ENCODE data around the gene NISCH.

The NISCH gene

DNA sequence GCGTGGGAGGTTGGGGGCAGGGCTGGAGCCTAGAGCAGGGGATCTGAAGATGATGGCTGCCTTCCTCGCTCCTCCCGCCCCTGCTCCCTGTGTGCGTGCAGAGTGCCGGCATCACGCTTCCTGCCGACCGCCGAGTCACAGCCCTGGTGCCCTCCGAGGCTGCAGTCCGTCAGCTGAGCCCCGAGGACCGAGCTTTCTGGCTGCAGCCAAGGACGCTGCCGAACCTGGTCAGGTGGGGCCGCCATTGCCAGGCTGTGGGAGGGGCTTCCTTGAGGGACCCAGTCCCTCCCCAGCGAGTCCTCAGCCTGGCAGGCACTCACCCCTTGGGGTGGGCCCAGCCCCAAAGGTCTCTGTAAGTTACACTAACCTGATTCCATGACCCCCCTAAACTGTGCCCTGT, 57.3 kb downstream of the NISCH start:
- Mint-ChIP-seq H3K27me3 (ENCODE audit: low read depth) (peaks cover 10% of the 10 kb centered on the region), H3K36me3 (ENCODE audit: low read depth) (no peaks in the 10 kb centered on the region), H3K27ac (no peak overlapping the region), H3K9me3 (no peaks in the 10 kb centered on the region), H3K4me3 (no peak overlapping the region), H3K4me1 (no peaks in the 10 kb centered on the region)
- TF ChIP-seq, protein P1, sequence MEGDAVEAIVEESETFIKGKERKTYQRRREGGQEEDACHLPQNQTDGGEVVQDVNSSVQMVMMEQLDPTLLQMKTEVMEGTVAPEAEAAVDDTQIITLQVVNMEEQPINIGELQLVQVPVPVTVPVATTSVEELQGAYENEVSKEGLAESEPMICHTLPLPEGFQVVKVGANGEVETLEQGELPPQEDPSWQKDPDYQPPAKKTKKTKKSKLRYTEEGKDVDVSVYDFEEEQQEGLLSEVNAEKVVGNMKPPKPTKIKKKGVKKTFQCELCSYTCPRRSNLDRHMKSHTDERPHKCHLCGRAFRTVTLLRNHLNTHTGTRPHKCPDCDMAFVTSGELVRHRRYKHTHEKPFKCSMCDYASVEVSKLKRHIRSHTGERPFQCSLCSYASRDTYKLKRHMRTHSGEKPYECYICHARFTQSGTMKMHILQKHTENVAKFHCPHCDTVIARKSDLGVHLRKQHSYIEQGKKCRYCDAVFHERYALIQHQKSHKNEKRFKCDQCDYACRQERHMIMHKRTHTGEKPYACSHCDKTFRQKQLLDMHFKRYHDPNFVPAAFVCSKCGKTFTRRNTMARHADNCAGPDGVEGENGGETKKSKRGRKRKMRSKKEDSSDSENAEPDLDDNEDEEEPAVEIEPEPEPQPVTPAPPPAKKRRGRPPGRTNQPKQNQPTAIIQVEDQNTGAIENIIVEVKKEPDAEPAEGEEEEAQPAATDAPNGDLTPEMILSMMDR (IDR thresholded peaks at IDR 0.05; ENCODE audit: unreplicated experiment in 3 of 3): no peak

DNA sequence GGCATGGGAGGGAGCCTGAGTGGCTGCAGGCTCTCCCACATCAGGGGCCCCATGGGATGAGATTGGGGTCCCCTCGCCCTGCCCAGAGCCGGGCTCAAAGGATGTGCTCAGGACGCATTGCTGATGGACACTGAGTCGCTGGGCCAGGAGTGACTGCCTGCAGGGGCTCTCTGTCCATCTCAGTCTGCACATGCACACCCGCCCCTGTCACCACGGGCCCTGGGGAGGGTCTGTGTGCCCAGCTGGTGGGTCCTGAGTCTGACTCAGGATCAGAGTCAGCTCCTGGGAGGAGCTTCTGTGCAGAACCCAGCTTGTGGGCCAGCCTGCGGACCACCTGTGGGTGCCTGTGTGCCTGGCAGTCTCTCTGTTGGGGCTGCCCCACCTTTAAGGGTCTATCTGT, 57.9 kb downstream of the NISCH start:
- Mint-ChIP-seq H3K27me3 (ENCODE audit: low read depth) (peaks cover 10% of the 10 kb centered on the region), H3K4me3 (no peak overlapping the region), H3K36me3 (ENCODE audit: low read depth) (no peaks in the 10 kb centered on the region), H3K4me1 (no peaks in the 10 kb centered on the region), H3K9me3 (no peaks in the 10 kb centered on the region), H3K27ac (no peak overlapping the region)
- TF ChIP-seq, protein P1 (IDR thresholded peaks at IDR 0.05; ENCODE audit: unreplicated experiment in 3 of 3): no peak

DNA sequence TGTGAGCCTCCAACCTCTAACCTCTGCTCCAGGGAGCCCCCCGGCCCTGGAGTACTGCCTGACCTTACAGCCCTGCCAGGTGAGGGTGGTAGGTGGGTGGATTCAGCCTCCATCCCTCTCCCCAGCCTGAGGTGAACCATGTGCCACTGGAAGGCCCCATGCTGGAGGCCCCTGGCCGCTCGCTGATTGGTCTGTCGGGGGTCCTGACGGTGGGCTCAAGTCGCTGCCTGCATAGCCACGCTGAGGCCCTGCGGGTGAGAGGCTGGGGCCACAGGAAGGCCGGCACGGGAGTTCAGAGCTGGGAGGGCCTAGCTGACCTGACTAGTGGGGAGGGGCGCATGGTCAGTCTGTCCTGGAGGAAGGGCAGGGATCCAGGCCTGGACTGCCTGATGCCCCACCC, 59.2 kb downstream of the NISCH start:
- H3K27ac Mint-ChIP-seq: no peak overlapping the region
- peaks cover 10% of the 10 kb centered on the region for H3K27me3 Mint-ChIP-seq (ENCODE audit: low read depth)
- H3K4me1 Mint-ChIP-seq: no peaks in the 10 kb centered on the region
- H3K9me3 Mint-ChIP-seq: no peaks in the 10 kb centered on the region
- TF ChIP-seq, protein P1 (IDR thresholded peaks at IDR 0.05; ENCODE audit: unreplicated experiment in 3 of 3): no peak
- no peaks in the 10 kb centered on the region for H3K36me3 Mint-ChIP-seq (ENCODE audit: low read depth)
- no peak overlapping the region for H3K4me3 Mint-ChIP-seq

DNA sequence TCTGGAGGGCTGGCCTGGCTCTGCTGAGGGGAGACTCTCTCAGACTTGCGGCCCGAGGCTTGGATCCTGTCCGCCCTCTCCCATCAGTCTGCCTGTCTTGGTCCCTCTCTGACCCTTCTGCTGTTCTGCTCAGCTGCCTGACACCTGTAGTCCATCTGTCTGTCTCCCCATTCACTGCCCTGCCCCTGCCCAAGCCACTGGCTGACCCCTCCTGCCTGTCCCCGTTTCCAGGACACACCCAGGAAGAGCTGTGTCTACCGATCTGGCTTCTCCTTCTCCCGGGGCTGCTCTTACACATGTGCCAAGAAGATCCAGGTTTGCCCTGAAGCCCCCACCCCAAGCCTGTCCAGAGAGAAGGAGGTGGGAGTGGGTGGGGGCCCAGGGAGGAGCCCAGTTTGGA, 59.8 kb downstream of the NISCH start:
- no peaks in the 10 kb centered on the region for H3K4me1 Mint-ChIP-seq
- no peaks in the 10 kb centered on the region for H3K36me3 Mint-ChIP-seq (ENCODE audit: low read depth)

DNA sequence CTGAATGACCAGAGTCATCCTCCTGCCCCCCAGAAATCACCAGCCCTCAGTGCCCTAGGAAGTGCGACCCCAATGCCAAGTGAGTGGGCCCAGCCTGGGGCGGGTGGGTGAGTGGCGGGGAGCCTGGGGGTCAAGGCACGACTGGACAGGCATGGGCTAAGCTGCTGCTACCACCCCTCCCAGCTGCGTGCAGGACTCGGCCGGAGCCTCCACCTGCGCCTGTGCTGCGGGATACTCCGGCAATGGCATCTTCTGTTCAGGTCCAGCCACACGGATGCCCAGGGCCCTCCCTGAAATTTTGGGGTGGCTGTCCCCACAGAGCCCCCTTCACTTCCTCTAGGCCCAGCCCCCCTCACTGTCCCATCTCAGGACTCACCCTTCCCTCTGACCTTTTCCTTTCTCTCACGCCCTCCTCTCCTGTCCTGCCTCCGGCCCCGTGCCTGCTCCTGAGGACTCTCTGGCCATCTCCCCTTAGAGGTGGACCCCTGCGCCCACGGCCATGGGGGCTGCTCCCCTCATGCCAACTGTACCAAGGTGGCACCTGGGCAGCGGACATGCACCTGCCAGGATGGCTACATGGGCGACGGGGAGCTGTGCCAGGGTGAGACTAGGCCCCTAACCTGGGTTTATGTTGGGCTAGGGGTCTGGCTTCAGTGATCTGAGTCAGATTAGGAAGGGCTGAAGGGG, 61.2 kb downstream of the NISCH start:
- Mint-ChIP-seq H3K27ac (no peak overlapping the region), H3K4me1 (no peaks in the 10 kb centered on the region), H3K4me3 (no peak overlapping the region), H3K36me3 (ENCODE audit: low read depth) (no peaks in the 10 kb centered on the region), H3K9me3 (no peaks in the 10 kb centered on the region), H3K27me3 (ENCODE audit: low read depth) (peaks cover 3% of the 10 kb centered on the region)
- TF ChIP-seq, protein P1 (IDR thresholded peaks at IDR 0.05; ENCODE audit: unreplicated experiment in 3 of 3): no peak

More for the DNA sequence above, 59.8 kb downstream of the NISCH start:
- peaks cover 7% of the 10 kb centered on the region for H3K27me3 Mint-ChIP-seq (ENCODE audit: low read depth)
- no peak overlapping the region for H3K27ac Mint-ChIP-seq
- no peaks in the 10 kb centered on the region for H3K9me3 Mint-ChIP-seq
- TF ChIP-seq, protein P1 (IDR thresholded peaks at IDR 0.05; ENCODE audit: unreplicated experiment in 3 of 3): no peak
- H3K4me3 Mint-ChIP-seq: no peak overlapping the region

All from nephron (organoid).